ENCODE results near the gene PLA2G2D. TPM values are rescaled to one million over a fixed set of nuclear protein-coding genes. Genes with fewer than 3 reads are reported as not detected.
A peak's percentile ranks its signal among the peaks of the same experiment; 100 is the strongest.

PLA2G2D gene
- total RNA-seq, 1 experiment from 2014 or later = not detected

DNA sequence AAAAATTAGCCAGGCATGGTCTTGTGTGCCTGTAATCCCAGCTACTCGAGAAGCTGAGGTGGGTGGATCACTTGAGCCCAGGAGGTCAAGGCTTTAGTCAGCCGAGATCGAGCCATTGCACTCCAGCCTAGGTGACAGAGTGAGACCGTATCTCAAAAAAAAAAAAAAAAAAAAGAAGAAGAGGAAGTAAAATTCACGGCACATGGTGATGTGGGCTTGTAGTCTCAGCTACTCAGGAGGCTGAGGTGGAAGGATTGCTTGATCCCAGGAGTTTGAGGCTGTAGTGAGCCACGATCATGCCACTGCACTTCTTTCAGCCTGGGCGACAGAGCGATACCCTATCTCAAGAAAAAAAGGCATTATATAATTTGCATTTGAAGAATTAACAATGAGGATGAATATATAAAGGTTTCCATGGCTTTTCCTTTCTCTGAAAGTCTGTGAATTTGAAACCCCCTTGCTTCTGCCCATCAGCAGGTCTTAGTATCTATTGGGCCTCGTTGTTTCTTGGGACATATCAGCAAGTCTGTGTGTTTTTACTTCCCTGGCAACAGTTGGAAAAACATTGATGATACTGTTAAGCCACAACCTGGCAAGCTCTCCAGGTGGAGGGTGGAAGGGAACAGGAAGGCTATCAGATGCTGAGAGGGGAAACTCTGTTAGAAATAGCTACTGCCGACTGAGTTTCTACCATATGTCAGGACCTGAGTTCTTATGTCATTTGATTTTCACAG lies 4.6 kb upstream of the PLA2G2D start:
- TF ChIP-seq, protein P1, sequence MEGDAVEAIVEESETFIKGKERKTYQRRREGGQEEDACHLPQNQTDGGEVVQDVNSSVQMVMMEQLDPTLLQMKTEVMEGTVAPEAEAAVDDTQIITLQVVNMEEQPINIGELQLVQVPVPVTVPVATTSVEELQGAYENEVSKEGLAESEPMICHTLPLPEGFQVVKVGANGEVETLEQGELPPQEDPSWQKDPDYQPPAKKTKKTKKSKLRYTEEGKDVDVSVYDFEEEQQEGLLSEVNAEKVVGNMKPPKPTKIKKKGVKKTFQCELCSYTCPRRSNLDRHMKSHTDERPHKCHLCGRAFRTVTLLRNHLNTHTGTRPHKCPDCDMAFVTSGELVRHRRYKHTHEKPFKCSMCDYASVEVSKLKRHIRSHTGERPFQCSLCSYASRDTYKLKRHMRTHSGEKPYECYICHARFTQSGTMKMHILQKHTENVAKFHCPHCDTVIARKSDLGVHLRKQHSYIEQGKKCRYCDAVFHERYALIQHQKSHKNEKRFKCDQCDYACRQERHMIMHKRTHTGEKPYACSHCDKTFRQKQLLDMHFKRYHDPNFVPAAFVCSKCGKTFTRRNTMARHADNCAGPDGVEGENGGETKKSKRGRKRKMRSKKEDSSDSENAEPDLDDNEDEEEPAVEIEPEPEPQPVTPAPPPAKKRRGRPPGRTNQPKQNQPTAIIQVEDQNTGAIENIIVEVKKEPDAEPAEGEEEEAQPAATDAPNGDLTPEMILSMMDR (conservative IDR thresholded peaks at IDR 0.05) = no peak
- no peak overlapping the region for H3K27ac Mint-ChIP-seq
- no peak overlapping the region for H3K4ac ChIP-seq (ENCODE audit: low read depth, low read length)
- no peaks in the 10 kb centered on the region for H3K79me1 ChIP-seq (ENCODE audit: insufficient read depth, low read depth, low read length, poor library complexity, severe bottlenecking)
- H3K4me2 ChIP-seq (ENCODE audit: insufficient read depth, insufficient read length, low read length) = no peak overlapping the region
- H4K91ac ChIP-seq (ENCODE audit: insufficient read length, low read depth, low read length) = no peak overlapping the region
- no CpG with 5 or more reads among the region's 10 CpGs for WGBS (ENCODE audit: extremely low coverage, insufficient read length, low lambda C conversion rate)
- H4K8ac ChIP-seq (replicated peaks; ENCODE audit: insufficient read length, low read depth, low read length) = no peak overlapping the region
- H3K18ac ChIP-seq (ENCODE audit: insufficient read length, low read depth, low read length) = no peak overlapping the region
- H2BK120ac ChIP-seq (ENCODE audit: low read depth, low read length, poor library complexity, severe bottlenecking) = peak overlapping the region; percentile 16
- H3K23ac ChIP-seq (ENCODE audit: insufficient read length, low read depth, low read length) = no peak overlapping the region
- peaks cover 4% of the 10 kb centered on the region in 2 experiments; a peak in 3 of 4 replicates for H3K4me1 Mint-ChIP-seq
- no peak overlapping the region for H2BK20ac ChIP-seq (ENCODE audit: low read depth, low read length, poor library complexity, severe bottlenecking)
- H3K14ac ChIP-seq (ENCODE audit: insufficient read depth, low read length) = no peak overlapping the region
- no peaks in the 10 kb centered on the region for H3K23me2 ChIP-seq (ENCODE audit: insufficient read length, low read depth, low read length, poor library complexity, severe bottlenecking)
- no peaks in the 10 kb centered on the region for H4K20me1 ChIP-seq (ENCODE audit: control insufficient read depth, insufficient read depth, insufficient read length)
- H3K9me3 ChIP-seq (ENCODE audit: control insufficient read depth, low read depth, low read length) = no peaks in the 10 kb centered on the region
- no peak overlapping the region for H2BK12ac ChIP-seq (ENCODE audit: insufficient read length, low read depth, low read length)
- H2BK15ac ChIP-seq (ENCODE audit: low read depth, low read length) = no peak overlapping the region
- no peak overlapping the region for H3K4me3 Mint-ChIP-seq
- no peak overlapping the region for H3T11ph ChIP-seq (ENCODE audit: low read length)
- H2BK5ac ChIP-seq (ENCODE audit: insufficient read length, low read length) = no peak overlapping the region
- H3K27me3 Mint-ChIP-seq (ENCODE audit: low read depth) = peaks cover 17% of the 10 kb centered on the region
- H3K36me3 Mint-ChIP-seq (ENCODE audit: insufficient read depth in 1 of 3, low read depth in 3 of 3) = no peaks in the 10 kb centered on the region
- H3K27ac ChIP-seq (ENCODE audit: insufficient read length, low read depth, low read length) = no peak overlapping the region
- H3K27me3 ChIP-seq (ENCODE audit: insufficient read depth, low read length) = no peaks in the 10 kb centered on the region; the same call in 1 of the 2 replicates
- H2AFZ ChIP-seq (ENCODE audit: low read length) = no peak overlapping the region
- peaks cover 0 to 3% of the 10 kb centered on the region in 2 experiments; a peak in 2 of 5 replicates for H3K9me3 Mint-ChIP-seq
- H3K4me1 ChIP-seq (ENCODE audit: insufficient read depth, low read length) = no peaks in the 10 kb centered on the region
- H3K9ac ChIP-seq (ENCODE audit: extremely low read depth, insufficient read length, low read length) = no peak overlapping the region
- DNase-seq = no peak
- no peaks in the 10 kb centered on the region for H3K79me2 ChIP-seq (ENCODE audit: insufficient read depth, low read length)
- H3K56ac ChIP-seq (ENCODE audit: insufficient read length, low read depth, low read length) = no peak overlapping the region
- H2AK5ac ChIP-seq (ENCODE audit: insufficient read length, low read length) = no peak overlapping the region
- H4K5ac ChIP-seq (ENCODE audit: insufficient read length, low read depth, low read length) = no peak overlapping the region

Data from H9 (cell line).